GM12872 (cell line): ENCODE measurements around the gene C21orf58.

ENCODE experiments used
- CTCF ChIP-seq: IDR thresholded peaks from 3 replicates; pipeline ENCODE4 v1.5.1; 2011; ENCODE audit warnings: low read depth, mild to moderate bottlenecking, low read length, moderate library complexity; ENCODE audit not compliant: insufficient read depth

C21orf58 gene

GRCh38 chr21:46297338-46298271 is 26.1 kb downstream of the C21orf58 start:
- no peak for TF ChIP-seq CTCF

- TF ChIP-seq CTCF: no peak
Observed at GRCh38 chr21:46295996-46296752, 27.5 kb downstream of the C21orf58 start.

- TF ChIP-seq CTCF: no peak
Observed at GRCh38 chr21:46295177-46295770, 28.4 kb downstream of the C21orf58 start.

GRCh38 chr21:46294647-46295176 is 29.0 kb downstream of the C21orf58 start:
- TF ChIP-seq CTCF: no peak

- TF ChIP-seq CTCF: no peak
Observed at GRCh38 chr21:46291561-46291960, 32.1 kb downstream of the C21orf58 start.

- TF ChIP-seq CTCF: no peak
Observed at GRCh38 chr21:46289655-46290179, 34.0 kb downstream of the C21orf58 start.
